ENCODE data around the gene CNTN1. TPM values are rescaled to one million over a fixed set of nuclear protein-coding genes. Genes with fewer than 3 reads are reported as not detected.

CNTN1 gene
- polyA plus RNA-seq (2012; ENCODE audit: insufficient read length, low read depth): 1.3 TPM

GRCh38 chr12:40691913-40692764 lies at the start of gene CNTN1:
CNTN1 (plus strand) TSS chr12:40692439.
- no peak for TF ChIP-seq SIN3A (IDR thresholded peaks at IDR 0.05; ENCODE audit: borderline replicate concordance, insufficient read depth, low read length)
- no peak for TF ChIP-seq POLR2AphosphoS5 (IDR thresholded peaks at IDR 0.05; ENCODE audit: low read depth, low read length)
- TF ChIP-seq TAF1 (IDR thresholded peaks at IDR 0.05; ENCODE audit: borderline replicate concordance, insufficient read depth, low read length): no peak
- no peak for TF ChIP-seq REST (IDR thresholded peaks at IDR 0.05; ENCODE audit: insufficient read depth in 1 of 2, low read depth in 2 of 2, low read length in 2 of 2)
- TF ChIP-seq FOXP2 (optimal IDR thresholded peaks at IDR 0.05; ENCODE audit: borderline replicate concordance, extremely low read depth, extremely low read length, insufficient read depth): no peak

GRCh38 chr12:40643506-40643905 lies 48.7 kb upstream of the CNTN1 start:
- TF ChIP-seq POLR2AphosphoS5 (IDR thresholded peaks at IDR 0.05; ENCODE audit: low read depth, low read length): no peak
- TF ChIP-seq TAF1 (IDR thresholded peaks at IDR 0.05; ENCODE audit: borderline replicate concordance, insufficient read depth, low read length): no peak
- no peak for TF ChIP-seq SIN3A (IDR thresholded peaks at IDR 0.05; ENCODE audit: borderline replicate concordance, insufficient read depth, low read length)
- TF ChIP-seq FOXP2 (optimal IDR thresholded peaks at IDR 0.05; ENCODE audit: borderline replicate concordance, extremely low read depth, extremely low read length, insufficient read depth): no peak
- TF ChIP-seq REST (IDR thresholded peaks at IDR 0.05; ENCODE audit: insufficient read depth in 1 of 2, low read depth in 2 of 2, low read length in 2 of 2): no peak

GRCh38 chr12:40643976-40644375 lies 48.3 kb upstream of the CNTN1 start:
- no peak for TF ChIP-seq FOXP2 (optimal IDR thresholded peaks at IDR 0.05; ENCODE audit: borderline replicate concordance, extremely low read depth, extremely low read length, insufficient read depth)
- TF ChIP-seq REST (IDR thresholded peaks at IDR 0.05; ENCODE audit: insufficient read depth in 1 of 2, low read depth in 2 of 2, low read length in 2 of 2): no peak
- no peak for TF ChIP-seq TAF1 (IDR thresholded peaks at IDR 0.05; ENCODE audit: borderline replicate concordance, insufficient read depth, low read length)
- TF ChIP-seq POLR2AphosphoS5 (IDR thresholded peaks at IDR 0.05; ENCODE audit: low read depth, low read length): no peak
- no peak for TF ChIP-seq SIN3A (IDR thresholded peaks at IDR 0.05; ENCODE audit: borderline replicate concordance, insufficient read depth, low read length)

GRCh38 chr12:40644708-40645107 lies 47.5 kb upstream of the CNTN1 start:
- TF ChIP-seq SIN3A (IDR thresholded peaks at IDR 0.05; ENCODE audit: borderline replicate concordance, insufficient read depth, low read length) (no peak), TAF1 (IDR thresholded peaks at IDR 0.05; ENCODE audit: borderline replicate concordance, insufficient read depth, low read length) (no peak), POLR2AphosphoS5 (IDR thresholded peaks at IDR 0.05; ENCODE audit: low read depth, low read length) (no peak)

GRCh38 chr12:40645361-40645760 lies 46.9 kb upstream of the CNTN1 start:
- no peak for TF ChIP-seq FOXP2 (optimal IDR thresholded peaks at IDR 0.05; ENCODE audit: borderline replicate concordance, extremely low read depth, extremely low read length, insufficient read depth)
- no peak for TF ChIP-seq TAF1 (IDR thresholded peaks at IDR 0.05; ENCODE audit: borderline replicate concordance, insufficient read depth, low read length)
- TF ChIP-seq POLR2AphosphoS5 (IDR thresholded peaks at IDR 0.05; ENCODE audit: low read depth, low read length): no peak
- no peak for TF ChIP-seq SIN3A (IDR thresholded peaks at IDR 0.05; ENCODE audit: borderline replicate concordance, insufficient read depth, low read length)
- no peak for TF ChIP-seq REST (IDR thresholded peaks at IDR 0.05; ENCODE audit: insufficient read depth in 1 of 2, low read depth in 2 of 2, low read length in 2 of 2)

Measured in PFSK-1 (cell line).